IMR-90 (cell line): ENCODE data around the gene SEPHS1. TPM values are rescaled to one million over a fixed set of nuclear protein-coding genes. Genes with fewer than 3 reads are reported as not detected.

Source experiments
- ATAC-seq: fragments of 200-7000 bp; cut with Tn5 transposase; 2 replicates; pipeline ENCODE4 v1.9.1; 2020; ENCODE audit warnings: low read depth, mild to moderate bottlenecking, moderate library complexity
- BruUV-seq: library from RNA; stranded (reverse); fragments of 400-500 nt; replicated peaks from 2 replicates; lab custom pipeline; 2021; lab: Mats Ljungman, UMichigan
- CTCF ChIA-PET: fragments of 300-600 bp; formaldehyde crosslinking; extraction: SDS; loops from one replicate; lab custom pipeline; 2021; ENCODE audit warnings: antibody characterized with exemption; lab: Yijun Ruan, JAX
- POLR2A ChIA-PET: fragments of 300-600 bp; sonication (Branson Sonifier 250); formaldehyde crosslinking; loops from one replicate; lab custom pipeline; 2022; ENCODE audit warnings: antibody characterized with exemption; ENCODE audit not compliant: unreplicated experiment; lab: Charles Lee
- DNase-seq: peaks from one replicate; pipeline ENCODE4 v3.0.0; 2013
- H2AFZ ChIP-seq: replicated peaks from 2 replicates; pipeline ENCODE3; 2013; ENCODE audit warnings: low read length, mild to moderate bottlenecking; ENCODE audit not compliant: poor library complexity
- H2AK5ac ChIP-seq: 2 replicates; pipeline ENCODE4 v1.6.1; 2013; ENCODE audit warnings: low read depth, low read length, inconsistent platforms
- H2AK9ac ChIP-seq: replicated peaks from 2 replicates; pipeline ENCODE3; 2013; ENCODE audit warnings: mild to moderate bottlenecking, low read depth, low read length, moderate library complexity; ENCODE audit not compliant: poor library complexity
- H2BK120ac ChIP-seq: 2 replicates; pipeline ENCODE4 v1.6.1; 2013; ENCODE audit warnings: low read depth, low read length, inconsistent platforms
- H2BK15ac ChIP-seq: 3 replicates; pipeline ENCODE4 v1.6.1; 2013; ENCODE audit warnings: low read depth, low read length, inconsistent platforms
- H2BK20ac ChIP-seq: 2 replicates; pipeline ENCODE4 v1.6.1; 2013; ENCODE audit warnings: low read depth, mild to moderate bottlenecking, inconsistent platforms, low read length, moderate library complexity
- H2BK5ac ChIP-seq: 2 replicates; pipeline ENCODE4 v1.6.1; 2013; ENCODE audit warnings: mild to moderate bottlenecking, low read depth, low read length, inconsistent platforms; ENCODE audit not compliant: poor library complexity, severe bottlenecking
- H3K14ac ChIP-seq: replicated peaks from 2 replicates; pipeline ENCODE4 v1.6.1; 2013; ENCODE audit warnings: low read depth, low read length, inconsistent platforms
- H3K18ac ChIP-seq: 2 replicates; pipeline ENCODE4 v1.6.1; 2013; ENCODE audit warnings: low read depth, low read length, control low read depth
- H3K23ac ChIP-seq: 2 replicates; pipeline ENCODE4 v1.6.1; 2013; ENCODE audit warnings: low read depth, low read length, inconsistent platforms
- H3K27ac ChIP-seq: 2 replicates; pipeline ENCODE4 v1.5.1; 2013; ENCODE audit warnings: mild to moderate bottlenecking, control low read depth, low read length; ENCODE audit not compliant: insufficient read depth
- H3K27me3 ChIP-seq: 2 replicates; pipeline ENCODE4 v1.6.1; 2013; ENCODE audit warnings: low read length; ENCODE audit not compliant: control insufficient read depth, insufficient read depth
- H3K36me3 ChIP-seq: 2 replicates; pipeline ENCODE4 v1.6.1; 2013; ENCODE audit warnings: low read length, mixed read lengths; ENCODE audit not compliant: control insufficient read depth, insufficient read depth
- H3K4ac ChIP-seq: 2 replicates; pipeline ENCODE4 v1.6.1; 2013; ENCODE audit warnings: low read depth, low read length, inconsistent platforms
- H3K4me1 ChIP-seq: 2 replicates; pipeline ENCODE4 v1.6.1; 2013; ENCODE audit warnings: low read length, mixed read lengths; ENCODE audit not compliant: control insufficient read depth, insufficient read depth
- H3K4me2 ChIP-seq: 2 replicates; pipeline ENCODE4 v1.6.1; 2013; ENCODE audit warnings: low read depth, mild to moderate bottlenecking, control low read depth, low read length, moderate library complexity
- H3K4me3 ChIP-seq: 2 replicates; pipeline ENCODE4 v1.5.1; 2013; ENCODE audit warnings: low read depth, mild to moderate bottlenecking, control low read depth, low read length, moderate library complexity; ENCODE audit not compliant: insufficient read depth
- H3K56ac ChIP-seq: 2 replicates; pipeline ENCODE4 v1.6.1; 2013; ENCODE audit warnings: low read length, inconsistent platforms; ENCODE audit not compliant: insufficient read depth; ENCODE audit errors: extremely low read depth
- H3K79me1 ChIP-seq, 2 experiments: 2 replicates each; pipeline ENCODE4 v1.6.1; 2013; ENCODE audit warnings: low read length in 2 of 2, inconsistent platforms in 1 of 2, low read depth in 1 of 2
- H3K9ac ChIP-seq: 2 replicates; pipeline ENCODE4 v1.6.1; 2013; ENCODE audit warnings: low read depth, low read length, control low read depth
- H3K9me1 ChIP-seq: 2 replicates; pipeline ENCODE4 v1.6.1; 2013; ENCODE audit warnings: low read length, inconsistent platforms; ENCODE audit not compliant: insufficient read depth
- H3K9me3 ChIP-seq: 2 replicates; pipeline ENCODE4 v1.6.1; 2013; ENCODE audit warnings: low read length; ENCODE audit not compliant: control insufficient read depth, insufficient read depth
- H4K20me1 ChIP-seq: 2 replicates; pipeline ENCODE4 v1.6.1; 2013; ENCODE audit warnings: low read length, inconsistent platforms; ENCODE audit not compliant: insufficient read depth
- H4K5ac ChIP-seq: 2 replicates; pipeline ENCODE4 v1.6.1; 2013; ENCODE audit warnings: mild to moderate bottlenecking, low read depth, low read length, control low read depth
- H4K8ac ChIP-seq, 2 experiments: 2 replicates each; pipeline ENCODE4 v1.6.1; 2013; ENCODE audit warnings: low read depth in 2 of 2, low read length in 2 of 2, control low read depth in 1 of 2, inconsistent platforms in 1 of 2
- H4K91ac ChIP-seq: 2 replicates; pipeline ENCODE4 v1.6.1; 2013; ENCODE audit warnings: low read depth, low read length, inconsistent platforms; ENCODE audit not compliant: insufficient read depth
- CHD1 ChIP-seq: IDR thresholded peaks from 2 replicates; pipeline ENCODE4 v1.6.1; 2012; ENCODE audit warnings: low read depth, low read length, improper control_type of control experiment
- MAFK ChIP-seq: IDR thresholded peaks from 2 replicates; pipeline ENCODE4 v1.6.1; 2012; ENCODE audit warnings: low read depth, low read length, improper control_type of control experiment
- NFE2L2 ChIP-seq: fragments of 150-350 bp; IDR thresholded peaks from 2 replicates; pipeline ENCODE4 v1.6.1; 2016; ENCODE audit warnings: low read depth, mild to moderate bottlenecking, low read length
- POLR2A ChIP-seq: IDR thresholded peaks from 2 replicates; pipeline ENCODE4 v1.6.1; 2012; ENCODE audit warnings: mild to moderate bottlenecking, low read depth, low read length
- RAD21 ChIP-seq: IDR thresholded peaks from 2 replicates; pipeline ENCODE4 v1.6.1; 2012; ENCODE audit warnings: low read length, improper control_type of control experiment
- WGBS, 2 experiments: methylation state at CpG; one replicate each; pipeline versions ENCODE4 v1.1.5 to v1.1.7; 2013; ENCODE audit warnings: missing lambda C conversion rate in 2 of 2; ENCODE audit not compliant: insufficient read length in 1 of 2; ENCODE audit errors: extremely low coverage in 2 of 2; 5-methylcytosine and 5-hydroxymethylcytosine counted together
- dilution Hi-C: fragments of 300-500 bp; cut with HindIII; formaldehyde crosslinking; loops from one replicate; pipeline ENCODE4 v1.14.3; 2018; ENCODE audit warnings: low sequenced_read_pairs; ENCODE audit not compliant: unreplicated experiment
- in situ Hi-C: fragments of 300-500 bp; cut with MboI; formaldehyde crosslinking; loops from 3 replicates; pipeline ENCODE4 v1.14.3; 2019; ENCODE audit warnings: low sequenced_read_pairs, inconsistent platforms, mixed read lengths
- intact Hi-C: fragments of 100-400 bp; cut with micrococcal nuclease; formaldehyde crosslinking; loops from 2 replicates; pipeline ENCODE4 v1.10.0; 2022
- polyA plus RNA-seq, 3 experiments: library from polyadenylated mRNA; depleted of rRNA; stranded (reverse); fragments of >200 nt; gene quantifications; 2 replicates each; pipeline ENCODE4 v1.2.3, GENCODE V29; 2012; ENCODE audit warnings: low replicate concordance in 1 of 3
- total RNA-seq: library from RNA; depleted of rRNA; stranded (reverse); fragments of >200 nt; gene quantifications from 2 replicates; pipeline ENCODE4 v1.2.3, GENCODE V29; 2012

Gene SEPHS1
- total and polyA plus RNA-seq, 2 of the 4 experiments (the other 2 are of a cell fraction) = 39.4 to 69.4 TPM

DNA sequence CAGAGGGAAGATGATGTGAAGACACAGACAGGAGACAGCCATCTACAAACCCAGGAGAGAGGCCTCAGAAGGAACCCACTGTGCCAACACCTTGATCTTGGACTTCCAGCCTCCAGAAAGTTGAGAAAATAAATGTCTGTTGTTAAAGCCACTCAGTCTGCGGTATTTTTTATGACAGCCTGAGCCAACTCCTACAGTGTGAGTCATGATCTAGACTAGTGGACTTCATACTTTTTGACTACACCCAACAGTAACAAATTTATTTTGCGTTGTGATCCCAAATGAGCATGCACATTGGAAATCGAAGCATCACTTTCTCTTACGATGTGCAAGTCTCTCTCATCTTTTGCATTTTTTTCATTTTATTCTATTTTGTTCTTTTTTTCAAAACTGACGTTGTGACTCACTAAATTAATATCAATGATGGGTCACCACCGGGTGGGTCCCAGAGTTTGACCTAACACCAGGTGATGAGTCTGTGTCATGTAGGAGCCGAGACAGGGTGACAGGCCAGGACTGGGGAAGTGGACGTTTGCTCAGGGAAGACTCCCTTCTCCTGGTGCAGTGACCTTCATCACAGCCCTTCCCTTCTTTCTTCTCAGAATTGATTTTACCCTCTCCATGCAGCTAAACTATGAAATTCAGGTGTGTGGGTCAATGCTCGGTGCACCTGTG, 77.1 kb downstream of the SEPHS1 start:
- no peaks in the 10 kb centered on the region for H3K9me3 ChIP-seq
- no peak overlapping the region; the same call in 1 of the 2 replicates for H3K4me2 ChIP-seq
- dilution Hi-C loops = no loop called here
- H4K8ac ChIP-seq = no peak overlapping the region
- no peak overlapping the region for H4K91ac ChIP-seq
- H3K14ac ChIP-seq = no peak overlapping the region
- 80% methylated on average over 1 of the region's 9 CpGs; no CpG with 5 or more reads in 1 of the 2 experiments for WGBS, 2 experiments
- no peak overlapping the region for H3K9ac ChIP-seq
- H3K56ac ChIP-seq = no peak overlapping the region
- intact Hi-C loops = no loop called here
- in situ Hi-C loops = no loop called here
- H3K4me3 ChIP-seq = no peak overlapping the region
- H3K27ac ChIP-seq = no peak overlapping the region
- no peak overlapping the region for H2BK20ac ChIP-seq
- no peaks in the 10 kb centered on the region for H3K79me1 ChIP-seq
- H2BK120ac ChIP-seq = no peak overlapping the region
- peaks cover 3% of the 10 kb centered on the region; the same call in 1 of the 2 replicates for H3K4me1 ChIP-seq
- H2BK15ac ChIP-seq = no peak overlapping the region
- no peak overlapping the region for H3K4ac ChIP-seq
- ATAC-seq (no peak), DNase-seq (peak; percentile 25)
- H2AFZ ChIP-seq = peak overlapping the region; percentile 91
- H4K20me1 ChIP-seq = no peaks in the 10 kb centered on the region
- TF ChIP-seq MAFK (no peak), POLR2A (no peak), NFE2L2 (no peak), RAD21 (no peak), CHD1 (no peak)
- H3K23ac ChIP-seq = no peak overlapping the region
- BruUV-seq = no TSS peak
- H2AK5ac ChIP-seq = no peak overlapping the region; the same call in 1 of the 2 replicates
- no peaks in the 10 kb centered on the region; the same call in 1 of the 2 replicates for H3K27me3 ChIP-seq
- no peak overlapping the region for H4K5ac ChIP-seq
- H3K18ac ChIP-seq = no peak overlapping the region
- no peak overlapping the region for H2AK9ac ChIP-seq
- no peaks in the 10 kb centered on the region for H3K36me3 ChIP-seq
- H3K9me1 ChIP-seq = peaks cover 3% of the 10 kb centered on the region
- ChIA-PET POLR2A (no interaction called here), CTCF (no interaction called here)
- no peak overlapping the region for H2BK5ac ChIP-seq
